Fibroblast of skin of scalp (primary cell): Measurements from ENCODE around the gene S100A14.
"Not testable (repeated sequence)": the region's sequence is repeated elsewhere in the genome, so short reads cannot be mapped to it uniquely, and the experiment has no call there.

ENCODE experiments used
- DNase-seq: peaks from one replicate; pipeline ENCODE4 v3.0.0-alpha.2; 2013

The S100A14 gene

DNA sequence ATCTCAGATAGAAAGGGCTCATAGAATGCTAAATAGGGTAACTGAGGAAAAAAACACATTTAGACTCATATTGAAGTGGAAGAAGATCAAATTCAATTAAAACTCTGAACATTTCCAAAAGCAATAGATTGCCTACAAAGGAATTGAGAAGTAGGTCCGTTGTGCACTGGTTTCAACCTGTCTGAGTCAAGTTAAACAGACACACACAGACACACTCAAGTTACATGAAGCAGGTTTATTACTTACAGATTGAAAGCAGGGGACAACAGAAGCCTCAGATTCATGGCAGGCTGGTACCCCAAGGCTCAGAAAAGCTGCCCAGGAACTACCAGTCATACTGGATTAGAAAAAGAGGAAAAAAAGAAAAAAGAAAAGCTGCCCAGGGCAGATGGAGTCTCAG, 29.8 kb downstream of the S100A14 start:
- DNase-seq, result no peak

DNA sequence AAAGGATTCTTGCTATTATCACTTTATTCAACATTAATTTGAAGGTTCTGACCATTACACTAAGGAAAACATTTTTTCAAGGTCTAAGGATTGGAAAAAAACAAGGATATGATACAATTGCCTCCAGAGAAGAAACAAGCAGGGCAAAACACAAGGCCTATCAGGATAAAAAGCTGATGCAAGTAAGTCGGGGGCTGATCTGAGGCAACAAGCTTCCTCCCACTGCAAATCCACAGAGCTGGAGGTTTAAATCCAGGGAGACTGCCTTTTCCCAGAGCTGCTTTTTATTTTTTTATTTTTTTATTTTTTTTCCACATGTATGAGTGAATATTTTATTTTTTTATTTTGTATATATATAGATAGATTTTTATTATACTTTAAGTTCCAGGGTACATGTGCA, 31.1 kb downstream of the S100A14 start:
- DNase-seq, result no peak

DNA sequence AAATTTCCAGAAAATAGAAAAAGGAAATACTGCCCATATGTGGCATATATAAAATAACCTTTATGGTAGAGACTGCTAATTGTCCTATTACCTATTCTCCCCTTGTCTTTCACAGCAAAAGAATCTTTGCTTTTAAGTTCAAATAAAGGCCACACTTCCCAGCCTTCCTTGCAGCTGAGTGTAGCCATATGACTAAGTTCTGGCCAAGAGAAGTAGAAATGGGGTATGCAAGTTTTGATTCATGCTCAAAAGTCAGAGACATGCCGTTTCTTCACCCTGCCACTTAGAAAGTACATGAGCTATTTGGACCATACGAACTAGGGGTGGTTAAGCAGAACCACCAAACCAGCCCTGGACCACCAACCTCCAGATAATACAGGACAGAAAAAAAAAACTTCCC, 32.1 kb downstream of the S100A14 start:
- DNase-seq, result no peak

DNA sequence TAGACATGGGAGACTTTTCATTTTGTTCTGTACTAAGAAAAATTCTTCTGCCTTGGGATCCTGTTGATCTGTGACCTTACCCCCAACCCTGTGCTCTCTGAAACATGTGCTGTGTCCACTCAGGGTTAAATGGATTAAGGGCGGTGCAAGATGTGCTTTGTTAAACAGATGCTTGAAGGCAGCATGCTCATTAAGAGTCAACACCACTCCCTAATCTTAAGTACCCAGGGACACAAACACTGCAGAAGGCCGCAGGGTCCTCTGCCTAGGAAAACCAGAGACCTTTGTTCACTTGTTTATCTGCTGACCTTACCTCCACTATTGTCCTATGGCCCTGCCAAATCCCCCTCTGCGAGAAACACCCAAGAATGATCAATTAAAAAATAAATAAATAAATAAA, 32.6 kb downstream of the S100A14 start:
- not testable (repeated sequence) for DNase-seq

DNA sequence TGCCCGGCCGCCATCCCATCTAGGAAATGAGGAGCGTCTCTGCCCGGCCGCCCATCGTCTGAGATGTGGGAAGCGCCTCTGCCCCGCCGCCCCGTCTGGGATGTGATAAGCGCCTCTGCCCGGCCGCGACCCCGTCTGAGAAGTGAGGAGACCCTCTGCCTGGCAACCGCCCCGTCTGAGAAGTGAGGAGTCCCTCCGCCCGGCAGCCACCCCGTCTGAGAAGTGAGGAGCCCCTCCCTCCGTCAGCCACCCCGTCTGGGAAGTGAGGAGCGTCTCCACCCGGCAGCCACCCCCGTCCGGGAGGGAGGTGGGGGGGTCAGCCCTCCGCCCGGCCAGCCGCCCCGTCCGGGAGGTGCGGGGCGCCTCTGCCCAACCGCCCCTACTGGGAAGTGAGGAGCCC, 33.3 kb downstream of the S100A14 start:
- not testable (repeated sequence) for DNase-seq

DNA sequence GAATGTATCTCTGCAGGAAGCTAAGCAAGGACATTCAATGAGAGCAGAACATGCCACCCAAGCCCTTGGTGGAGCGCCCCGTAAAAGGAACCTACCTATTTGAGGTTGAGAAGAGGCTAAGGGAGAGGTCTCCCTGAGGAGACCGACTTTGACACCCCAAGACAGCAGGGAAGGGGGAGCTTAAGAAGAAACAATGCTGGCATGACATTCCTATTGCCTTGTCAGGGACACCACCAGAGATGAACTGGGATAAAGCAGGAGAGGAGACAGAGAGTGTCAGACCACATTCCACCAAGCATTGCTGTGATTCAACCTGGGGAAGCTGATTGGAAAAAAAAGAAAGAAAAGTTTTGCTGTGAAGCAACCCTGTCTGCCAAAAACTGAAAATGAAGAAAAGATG, 37.2 kb downstream of the S100A14 start:
- peak; percentile 50 for DNase-seq

DNA sequence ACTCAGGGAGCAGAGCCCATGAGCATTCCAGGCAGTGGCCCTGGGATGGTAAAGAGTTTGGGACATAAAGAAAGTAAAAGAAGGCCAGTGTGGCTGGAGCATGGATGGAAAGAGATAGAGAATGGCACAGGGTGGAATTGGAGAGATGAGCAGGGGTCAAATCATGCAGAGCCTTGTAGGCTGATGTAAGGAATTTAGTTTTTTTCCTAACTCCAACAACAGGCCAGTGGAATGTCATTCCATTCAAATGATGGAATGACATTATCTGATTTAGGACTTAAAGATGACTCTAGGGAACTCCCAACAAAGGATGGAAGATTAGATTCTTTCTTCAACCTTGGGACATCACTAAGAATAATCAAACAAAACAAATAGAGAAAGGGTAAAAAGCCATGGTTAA, 37.6 kb downstream of the S100A14 start:
- DNase-seq, result peak; percentile 84

DNA sequence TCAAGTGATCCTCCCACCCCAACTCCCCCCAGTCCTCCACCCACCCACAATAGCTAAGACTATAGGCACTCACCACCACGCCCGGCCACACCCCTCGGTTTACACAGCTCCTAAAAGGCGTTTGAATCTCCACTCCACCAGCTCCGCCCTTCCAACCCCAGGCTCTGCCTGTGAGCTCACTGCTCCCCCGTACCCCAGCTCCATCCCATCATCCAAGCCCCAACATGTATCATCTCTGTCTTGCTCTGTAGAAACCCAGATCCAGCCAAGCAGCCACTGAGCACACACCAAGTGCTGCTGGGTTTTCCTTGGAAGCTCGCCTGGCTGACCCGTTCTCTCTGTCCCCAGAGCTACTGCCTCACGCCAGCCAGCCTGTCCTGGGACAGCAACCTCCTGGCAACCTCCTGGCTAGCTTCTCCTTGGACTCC, 38.5 kb downstream of the S100A14 start:
- DNase-seq, result no peak

DNA sequence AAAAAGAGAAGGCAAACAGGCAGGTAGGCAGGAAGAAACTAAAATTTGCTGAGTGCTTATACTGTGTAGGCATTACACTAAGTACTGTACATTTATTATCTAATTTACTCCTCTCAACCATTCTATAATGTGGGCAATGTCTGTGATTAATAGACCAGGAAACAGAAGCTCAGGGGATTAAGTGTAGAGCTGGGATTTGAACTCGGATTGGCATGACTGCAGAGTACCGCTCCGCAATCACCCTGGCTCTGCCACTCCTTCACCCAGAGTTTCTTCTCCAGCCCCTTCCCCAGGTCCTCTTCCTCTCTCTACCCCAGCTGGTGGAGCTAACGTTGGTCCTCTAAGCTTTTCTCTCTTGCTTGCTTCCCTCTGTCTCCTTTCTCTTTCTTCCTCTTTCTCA, 39.0 kb downstream of the S100A14 start:
- DNase-seq, result no peak

DNA sequence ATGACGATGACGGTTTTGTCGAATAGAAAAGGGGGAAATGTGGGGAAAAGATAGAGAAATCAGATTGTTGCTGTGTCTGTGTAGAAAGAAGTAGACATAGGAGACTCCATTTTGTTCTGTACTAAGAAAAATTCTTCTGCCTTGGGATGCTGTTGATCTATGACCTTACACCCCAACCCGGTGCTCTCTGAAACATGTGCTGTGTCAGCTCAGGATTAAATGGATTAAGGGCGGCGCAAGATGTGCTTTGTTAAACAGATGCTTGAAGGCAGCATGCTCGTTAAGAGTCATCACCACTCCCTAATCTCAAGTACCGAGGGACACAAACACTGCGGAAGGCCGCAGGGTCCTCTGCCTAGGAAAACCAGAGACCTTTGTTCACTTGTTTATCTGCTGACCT, 40.6 kb downstream of the S100A14 start:
- DNase-seq, result not testable (repeated sequence)

DNA sequence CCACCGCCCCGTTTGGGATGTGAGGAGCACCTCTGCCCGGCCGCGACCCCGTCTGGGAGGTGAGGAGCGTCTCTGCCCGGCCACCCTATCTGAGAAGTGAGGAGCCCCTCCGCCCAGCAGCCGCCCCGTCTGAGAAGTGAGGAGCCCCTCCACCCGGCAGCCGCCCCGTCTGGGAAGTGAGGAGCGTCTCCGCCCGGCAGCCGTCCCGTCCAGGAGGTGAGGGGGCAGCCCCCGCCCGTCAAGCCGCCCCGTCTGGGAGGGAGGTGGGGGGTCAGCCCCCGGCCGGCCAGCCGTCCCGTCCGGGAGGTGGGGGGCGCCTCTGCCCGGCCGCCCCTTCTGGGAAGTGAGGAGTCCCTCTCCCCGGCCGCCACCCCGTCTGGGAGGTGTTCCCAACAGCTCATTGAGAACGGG, 41.0 kb downstream of the S100A14 start:
- DNase-seq, result not testable (repeated sequence)

DNA sequence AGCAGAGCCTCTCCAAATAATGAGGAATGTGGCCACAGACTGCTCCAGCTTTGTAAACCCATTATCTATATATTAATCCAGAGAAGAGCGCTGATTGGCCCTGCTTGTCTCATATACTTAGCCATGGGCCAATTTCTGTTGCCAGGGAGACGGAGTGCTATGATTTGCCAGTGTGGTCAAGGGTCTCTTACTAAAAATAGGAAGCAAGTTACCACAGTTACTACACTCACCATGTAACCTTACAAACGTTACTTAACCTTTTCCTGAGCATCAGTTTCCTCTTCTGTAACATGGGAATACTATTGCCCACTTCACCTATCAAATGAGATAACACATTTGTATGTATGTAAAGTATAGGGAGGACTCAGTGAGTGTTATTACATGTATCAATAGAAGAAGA, 42.8 kb downstream of the S100A14 start:
- DNase-seq, result no peak

DNA sequence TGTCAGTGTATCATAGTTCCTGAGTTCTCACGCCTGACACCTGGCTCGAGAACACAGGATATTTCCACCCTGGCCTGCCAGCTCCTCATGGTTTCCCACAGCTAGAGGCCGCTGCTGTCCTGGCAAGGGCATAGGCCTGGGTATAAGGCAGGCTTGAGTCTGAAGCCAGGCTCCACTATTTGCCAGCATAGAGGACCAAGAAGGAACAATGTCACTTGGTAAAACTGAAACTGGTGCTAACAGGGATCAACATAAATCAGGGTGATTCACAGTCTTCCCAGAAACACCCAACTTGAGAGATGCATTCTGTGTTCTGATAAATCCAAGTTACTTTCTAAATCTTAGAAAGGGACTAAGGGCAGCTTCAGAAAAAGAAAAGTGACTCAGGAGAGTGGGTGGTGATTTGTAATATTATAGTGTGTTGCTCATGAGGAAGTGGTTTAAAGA, 43.5 kb downstream of the S100A14 start:
- peak; percentile 83 for DNase-seq

DNA sequence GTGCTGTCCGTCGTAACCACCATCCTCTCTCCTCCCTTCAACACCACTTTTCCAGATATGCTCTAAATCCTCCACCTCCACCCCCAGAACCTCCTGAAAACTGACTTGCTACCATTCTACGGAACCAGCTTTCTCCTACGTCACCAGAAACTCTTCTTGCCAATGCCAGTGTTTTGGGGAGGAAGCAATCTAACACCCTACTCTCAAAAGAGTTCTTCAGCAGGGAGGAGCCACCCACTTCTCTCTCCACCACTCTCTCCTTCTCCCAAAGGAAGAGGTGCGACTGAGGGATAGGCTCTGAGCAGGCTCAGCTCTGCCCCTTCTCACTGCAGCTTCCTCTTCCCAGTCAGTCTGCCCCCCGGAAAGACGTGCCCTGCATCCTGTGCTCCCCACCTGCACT, 44.4 kb downstream of the S100A14 start:
- no peak for DNase-seq

DNA sequence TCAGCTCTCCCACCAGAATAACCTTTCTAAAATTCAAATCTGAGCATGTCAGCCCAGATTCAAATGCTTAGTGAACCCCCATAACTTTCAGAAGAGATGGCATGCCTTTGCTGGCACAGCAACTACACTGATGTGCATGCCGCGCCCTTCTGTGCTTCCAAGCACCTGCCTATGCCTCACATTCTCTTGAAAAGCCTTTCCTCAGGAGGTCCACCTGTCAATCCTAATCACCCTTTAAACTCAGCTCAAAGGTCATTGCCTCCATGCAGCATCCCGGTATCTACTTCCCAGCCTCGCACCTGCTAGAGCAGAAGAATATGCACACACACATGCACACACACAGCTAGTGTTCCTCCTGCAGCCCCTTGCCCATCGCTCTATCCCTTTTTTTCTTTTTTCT, 45.3 kb downstream of the S100A14 start:
- no peak for DNase-seq

DNA sequence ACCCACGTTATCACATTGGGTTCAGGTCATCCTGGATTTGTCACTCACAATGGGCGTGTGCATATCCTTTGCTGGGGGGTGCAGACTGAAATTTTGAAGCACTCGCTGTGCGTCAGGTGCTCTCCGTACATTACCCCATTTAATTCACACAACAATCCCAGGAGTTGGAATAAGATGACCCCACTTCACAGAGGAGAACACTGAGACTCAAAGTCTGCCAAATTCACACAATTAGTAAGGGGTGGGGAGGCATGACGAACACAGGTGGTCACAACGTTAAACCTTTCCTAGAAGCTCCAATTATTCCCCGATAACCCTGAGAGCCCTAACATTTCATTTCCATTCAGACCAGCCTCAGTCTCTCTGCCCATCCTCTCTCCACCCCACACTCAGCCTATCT, 46.7 kb downstream of the S100A14 start:
- no peak for DNase-seq

DNA sequence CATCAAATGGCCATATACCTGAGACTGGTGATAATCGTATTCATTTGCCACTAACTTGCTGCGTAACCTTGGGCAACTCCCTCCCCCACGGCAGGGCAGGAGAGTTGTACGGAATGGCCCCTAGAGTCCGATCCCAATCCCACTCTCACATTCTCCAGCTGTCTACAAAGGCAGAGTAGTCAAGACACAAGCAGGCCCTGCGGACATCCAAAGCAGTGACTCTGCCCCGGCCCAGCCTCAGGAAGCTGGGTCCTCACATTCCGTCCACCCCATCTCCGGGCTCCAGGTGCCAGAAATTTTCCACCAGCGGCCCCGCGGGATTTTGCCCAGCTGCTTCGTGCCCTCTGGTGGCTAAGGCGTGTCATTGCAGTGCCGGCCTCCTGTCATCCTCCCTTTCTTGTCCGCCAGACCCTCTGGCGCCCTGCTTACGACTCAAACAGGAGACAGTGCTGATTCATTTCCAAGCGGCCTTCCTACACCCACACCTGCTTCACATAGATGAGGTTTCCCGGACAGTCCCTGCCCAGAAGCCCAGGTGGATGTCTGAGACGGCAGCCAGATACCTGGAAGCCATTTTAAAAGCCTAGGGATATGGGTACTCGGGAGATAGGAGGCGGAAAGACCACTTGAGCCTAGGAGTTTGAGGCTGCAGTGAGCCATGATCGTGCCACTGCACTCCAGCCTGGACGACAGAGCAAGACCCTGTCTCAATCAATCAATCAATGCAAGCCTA, 47.6 kb downstream of the S100A14 start:
- peak; percentile 87 for DNase-seq

DNA sequence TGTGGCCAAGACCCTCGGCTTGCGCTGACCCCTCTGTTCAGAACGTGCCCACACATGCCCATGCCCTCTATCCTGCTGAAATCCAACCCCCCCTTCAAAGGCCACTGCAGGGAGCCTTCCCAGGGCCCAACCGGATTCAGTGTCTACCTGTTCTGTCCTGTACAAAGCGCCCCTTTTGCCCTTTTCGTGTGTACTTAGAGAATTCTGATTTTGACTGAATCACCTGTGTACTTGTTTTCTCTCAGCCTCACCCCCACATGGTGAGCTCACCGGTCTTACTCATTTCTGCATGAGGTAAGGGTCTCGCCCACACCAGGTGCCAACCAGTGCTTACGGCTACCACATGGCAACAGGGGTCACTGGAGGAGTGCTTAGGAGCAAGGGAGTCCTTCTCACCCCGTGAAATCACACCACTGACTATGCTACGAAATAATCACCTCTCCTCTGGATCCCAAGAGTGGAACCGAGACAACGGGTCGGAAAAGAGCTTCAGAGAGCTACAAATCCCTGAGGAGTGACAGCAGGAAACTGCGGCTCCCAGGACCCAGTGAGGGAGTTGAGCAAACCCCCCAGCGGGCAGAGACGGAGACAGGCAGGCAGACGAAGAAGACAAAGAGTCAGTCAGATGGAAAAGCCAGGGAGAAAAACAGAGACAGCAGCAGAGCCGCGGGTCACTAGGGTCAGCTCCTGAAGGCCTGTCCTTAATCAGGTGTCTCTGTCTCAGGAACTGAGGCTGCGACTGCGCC, 48.3 kb downstream of the S100A14 start:
- no peak for DNase-seq

DNA sequence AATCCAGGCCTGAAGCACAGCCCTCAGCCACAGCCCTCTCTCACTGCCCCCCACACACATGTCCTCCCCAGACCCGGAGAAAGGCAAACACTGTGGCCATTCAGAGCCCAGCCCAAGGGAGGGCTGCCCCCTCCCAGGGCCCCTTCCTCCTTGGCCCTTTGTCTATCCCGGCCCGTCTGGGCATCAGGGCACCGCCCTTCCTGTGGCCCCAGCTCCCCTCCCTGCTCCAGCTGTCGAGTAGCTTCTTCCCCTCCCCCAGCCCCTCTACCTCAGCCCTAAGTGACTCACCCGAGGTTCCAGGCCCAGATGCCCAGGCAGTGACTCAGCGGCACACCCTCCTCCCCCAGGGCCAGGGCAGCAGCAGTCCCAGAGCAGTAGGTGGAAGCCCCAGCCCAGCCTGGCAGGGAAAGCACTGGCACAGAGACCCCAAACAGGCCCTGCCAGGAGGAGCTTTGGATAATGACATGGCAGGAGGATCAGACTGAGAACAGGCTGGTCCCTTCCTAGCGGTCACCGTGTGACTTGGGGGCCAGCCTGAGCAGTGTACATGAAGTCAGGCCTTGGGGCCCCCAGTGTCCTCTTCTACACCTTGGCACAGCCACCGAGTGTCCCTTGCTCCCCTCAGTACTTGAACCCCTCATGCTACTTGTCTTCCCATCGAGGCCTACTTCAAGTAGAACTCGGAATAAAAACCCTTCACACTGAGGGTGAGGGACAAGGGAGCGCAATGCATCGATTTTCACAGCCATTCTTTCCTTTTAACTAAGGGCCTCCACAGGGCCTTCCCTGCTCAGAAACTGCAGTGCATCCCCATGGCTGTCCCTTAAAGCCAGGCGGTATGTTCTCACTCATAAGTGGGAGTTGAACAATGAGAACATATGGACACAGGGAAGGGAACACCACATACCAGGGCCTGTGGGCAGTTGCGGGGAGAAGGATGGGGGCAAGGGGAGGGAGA, 49.4 kb downstream of the S100A14 start:
- peak; percentile 99 for DNase-seq

DNA sequence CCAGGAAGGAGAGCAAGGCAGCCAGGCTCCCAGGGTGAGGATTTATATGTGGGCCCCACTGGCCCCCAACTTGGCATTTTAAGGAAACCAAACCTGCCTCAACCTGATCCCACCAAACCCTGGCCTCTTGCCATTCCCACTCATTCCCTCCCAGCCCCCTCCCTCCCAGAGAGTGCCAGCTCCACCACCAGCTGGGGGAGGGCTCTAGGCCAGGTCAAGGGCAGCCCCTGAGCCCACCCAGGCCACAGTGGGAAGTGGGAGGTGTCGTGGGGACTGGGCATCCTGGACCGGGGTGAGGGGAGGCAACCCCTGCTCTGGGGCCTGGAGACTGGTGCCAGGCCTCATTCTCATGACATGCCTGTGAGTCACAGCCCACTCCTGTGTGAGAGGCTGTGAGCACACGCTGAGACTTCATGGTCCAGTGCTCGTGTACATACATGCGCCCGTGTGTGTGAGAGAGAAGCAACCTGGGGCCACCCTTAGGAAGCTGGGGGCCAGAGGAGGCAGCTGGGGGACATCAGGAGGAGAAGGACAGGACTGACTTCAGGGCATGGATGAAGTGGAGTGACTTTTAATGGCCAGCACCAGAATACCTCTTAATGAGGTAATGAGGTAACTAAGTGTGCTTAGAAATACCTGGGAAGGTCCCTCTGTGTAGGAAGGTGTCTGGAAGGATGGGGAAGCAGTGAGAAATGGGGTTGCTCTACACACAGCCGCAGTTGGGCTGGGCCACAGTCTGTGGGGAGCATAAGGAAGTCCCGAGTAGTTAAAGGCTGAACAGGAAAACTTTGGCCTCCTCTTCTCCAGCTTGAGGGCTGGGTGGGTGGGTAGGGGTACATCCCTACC, 50.4 kb downstream of the S100A14 start, which contains the start of gene S100A2:
S100A2 (minus strand) TSS at position 316 of the 846 bp plus-strand sequence. CDS start 1,967 bp downstream, outside the sequence.
- DNase-seq, result peak; percentile 95
